K562 (cell line): ENCODE data around the gene PSMD7. TPM values are rescaled to one million over a fixed set of nuclear protein-coding genes. Genes with fewer than 3 reads are reported as not detected.

Source experiments
- EHMT2 ChIP-seq: fragments of 450-650 bp; IDR thresholded peaks from 2 replicates; pipeline ENCODE4 v1.6.1; 2018; ENCODE audit warnings: antibody characterized with exemption
- HDAC6 ChIP-seq: IDR thresholded peaks from 2 replicates; pipeline ENCODE4 v1.6.1; 2012; ENCODE audit warnings: low read depth, mild to moderate bottlenecking, control low read depth, inconsistent platforms, low read length, moderate library complexity
- JUN ChIP-seq, 2 experiments: sonication (generic) in 1 of 2; formaldehyde crosslinking in 1 of 2; IDR thresholded peaks; 2 replicates each; pipeline versions ENCODE4 v1.6.1 to v1.8.0; 2012 to 2022; ENCODE audit warnings: borderline replicate concordance in 2 of 2, mild to moderate bottlenecking in 2 of 2, improper control_type of control experiment in 1 of 2, low read depth in 1 of 2, low read length in 1 of 2, missing genetic modification reagents in 1 of 2
- MTA2 ChIP-seq: fragments of 450-650 bp; IDR thresholded peaks from 2 replicates; pipeline ENCODE4 v1.6.1; 2016; ENCODE audit warnings: low read depth
- NR3C1 ChIP-seq: sonication (generic); formaldehyde crosslinking; IDR thresholded peaks from 2 replicates; pipeline ENCODE4 v1.8.1; 2022; ENCODE audit warnings: missing genetic modification reagents
- RFX7 ChIP-seq: fragments of 250-450 bp; sonication (Bioruptor Pico); IDR thresholded peaks from 2 replicates; pipeline ENCODE4 v1.5.1; 2021; ENCODE audit warnings: mild to moderate bottlenecking
- SMAD2 ChIP-seq: fragments of 150-350 bp; IDR thresholded peaks from 2 replicates; pipeline ENCODE4 v1.6.1; 2014; ENCODE audit warnings: low read depth, mild to moderate bottlenecking, low read length
- TAF15 ChIP-seq: fragments of 200-400 bp; formaldehyde crosslinking; IDR thresholded peaks from 2 replicates; pipeline ENCODE4 v1.6.1; 2017; ENCODE audit warnings: mild to moderate bottlenecking, low read depth, low read length, moderate library complexity
- TOE1 ChIP-seq, 2 experiments: fragments of 450-650 bp in 1 of 2; sonication (generic) in 1 of 2; formaldehyde crosslinking in 1 of 2; IDR thresholded peaks; 2 replicates each; pipeline versions ENCODE4 v1.7.1 to v1.8.0; 2016 to 2022; ENCODE audit warnings: borderline replicate concordance in 2 of 2, mild to moderate bottlenecking in 2 of 2, antibody characterized with exemption in 1 of 2, inconsistent platforms in 1 of 2, low read depth in 1 of 2, missing genetic modification reagents in 1 of 2, moderate library complexity in 1 of 2
- ZNF134 ChIP-seq: fragments of 250-450 bp; sonication (Bioruptor Pico); conservative IDR thresholded peaks from 2 replicates; pipeline ENCODE4 v1.4.0; 2020
- ZNF140 ChIP-seq: fragments of 250-450 bp; sonication (Bioruptor Pico); IDR thresholded peaks from 2 replicates; pipeline ENCODE4 v1.8.0; 2021; ENCODE audit warnings: moderate library complexity, mild to moderate bottlenecking, inconsistent platforms
- ZNF282 ChIP-seq: sonication (generic); formaldehyde crosslinking; IDR thresholded peaks from 2 replicates; pipeline ENCODE4 v1.8.1; 2023; ENCODE audit warnings: missing genetic modification reagents
- ZNF444 ChIP-seq: fragments of 250-450 bp; sonication (Bioruptor Pico); IDR thresholded peaks from 2 replicates; pipeline ENCODE4 v1.4.0; 2020; ENCODE audit warnings: mild to moderate bottlenecking, moderate library complexity
- ZNF57 ChIP-seq: fragments of 450-650 bp; formaldehyde crosslinking; IDR thresholded peaks from 2 replicates; pipeline ENCODE4 v1.4.0; 2020; ENCODE audit warnings: mild to moderate bottlenecking, moderate library complexity
- polyA plus RNA-seq, 8 experiments: library from polyadenylated mRNA; depleted of rRNA in 4 of 8; stranded (reverse) in 5 of 8; unstranded in 3 of 8; fragments of >200 nt; fragmentation: Nextera tagmentation in 2 of 8; fragmentation: Illumina TruSeq in 1 of 8; extraction: Ambion mirVana in 2 of 8; extraction: Trizol in 1 of 8; gene quantifications; 2 replicates each; pipeline versions ENCODE4 v1.2.1 to v1.2.3, GENCODE V29; 2011 to 2014; ENCODE audit warnings: inconsistent platforms in 1 of 8, missing spikeins in 1 of 8
- total RNA-seq, 7 experiments: library from RNA; depleted of rRNA in 6 of 7; stranded (reverse); fragments of >200 nt in 6 of 7; fragmentation: Illumina TruSeq in 2 of 7; extraction: Trizol in 2 of 7; gene quantifications; 2 replicates each; pipeline versions ENCODE4 v1.2.1 to v1.2.3, GENCODE V29; 2011 to 2021; ENCODE audit warnings: low replicate concordance in 1 of 7
- TF ChIP-seq, protein P1 (sequence below): fragments of 150-350 bp; IDR thresholded peaks from 2 replicates; pipeline ENCODE4 v1.6.1; 2014; ENCODE audit warnings: low read depth, mild to moderate bottlenecking, low read length, borderline replicate concordance
- TF ChIP-seq, protein P2 (sequence below): fragments of 450-650 bp; IDR thresholded peaks from 2 replicates; pipeline ENCODE4 v1.6.1; 2014; ENCODE audit warnings: low read depth, mild to moderate bottlenecking, moderate library complexity, borderline replicate concordance
- TF ChIP-seq, protein P3 (sequence below): fragments of 250-450 bp; sonication (Bioruptor Pico); IDR thresholded peaks from 2 replicates; pipeline ENCODE4 v1.5.0; 2020; ENCODE audit warnings: mild to moderate bottlenecking, borderline replicate concordance
- TF ChIP-seq, protein P4 (sequence below): fragments of 250-450 bp; sonication (Bioruptor Pico); IDR thresholded peaks from 2 replicates; pipeline ENCODE4 v1.4.0; 2020; ENCODE audit warnings: mild to moderate bottlenecking

PSMD7 gene
- total and polyA plus RNA-seq, 9 of the 15 experiments (the other 6 are each of a cell fraction or from before 2014, with no cell fraction given), result 100 to 226 (median 156) TPM

GRCh38 chr16:74296432-74297144 lies at the start of gene PSMD7 (continued):
- TF ChIP-seq, protein P1, sequence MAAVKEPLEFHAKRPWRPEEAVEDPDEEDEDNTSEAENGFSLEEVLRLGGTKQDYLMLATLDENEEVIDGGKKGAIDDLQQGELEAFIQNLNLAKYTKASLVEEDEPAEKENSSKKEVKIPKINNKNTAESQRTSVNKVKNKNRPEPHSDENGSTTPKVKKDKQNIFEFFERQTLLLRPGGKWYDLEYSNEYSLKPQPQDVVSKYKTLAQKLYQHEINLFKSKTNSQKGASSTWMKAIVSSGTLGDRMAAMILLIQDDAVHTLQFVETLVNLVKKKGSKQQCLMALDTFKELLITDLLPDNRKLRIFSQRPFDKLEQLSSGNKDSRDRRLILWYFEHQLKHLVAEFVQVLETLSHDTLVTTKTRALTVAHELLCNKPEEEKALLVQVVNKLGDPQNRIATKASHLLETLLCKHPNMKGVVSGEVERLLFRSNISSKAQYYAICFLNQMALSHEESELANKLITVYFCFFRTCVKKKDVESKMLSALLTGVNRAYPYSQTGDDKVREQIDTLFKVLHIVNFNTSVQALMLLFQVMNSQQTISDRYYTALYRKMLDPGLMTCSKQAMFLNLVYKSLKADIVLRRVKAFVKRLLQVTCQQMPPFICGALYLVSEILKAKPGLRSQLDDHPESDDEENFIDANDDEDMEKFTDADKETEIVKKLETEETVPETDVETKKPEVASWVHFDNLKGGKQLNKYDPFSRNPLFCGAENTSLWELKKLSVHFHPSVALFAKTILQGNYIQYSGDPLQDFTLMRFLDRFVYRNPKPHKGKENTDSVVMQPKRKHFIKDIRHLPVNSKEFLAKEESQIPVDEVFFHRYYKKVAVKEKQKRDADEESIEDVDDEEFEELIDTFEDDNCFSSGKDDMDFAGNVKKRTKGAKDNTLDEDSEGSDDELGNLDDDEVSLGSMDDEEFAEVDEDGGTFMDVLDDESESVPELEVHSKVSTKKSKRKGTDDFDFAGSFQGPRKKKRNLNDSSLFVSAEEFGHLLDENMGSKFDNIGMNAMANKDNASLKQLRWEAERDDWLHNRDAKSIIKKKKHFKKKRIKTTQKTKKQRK, result no peak
- TF ChIP-seq NR3C1, result peak; percentile 79; the same call in 1 of the 2 replicates
- TF ChIP-seq EHMT2, result no peak
- TF ChIP-seq TAF15, result no peak
- TF ChIP-seq ZNF134, result no peak
- TF ChIP-seq JUN (IDR thresholded peaks at IDR 0.05; ENCODE audit: borderline replicate concordance, low read depth, low read length), result no peak
- TF ChIP-seq JUN (CRISPR knock-in tag; IDR thresholded peaks at IDR 0.05; ENCODE audit: borderline replicate concordance), result no peak
- no peak for TF ChIP-seq RFX7 (CRISPR knock-in tag)
- TF ChIP-seq, protein P2, sequence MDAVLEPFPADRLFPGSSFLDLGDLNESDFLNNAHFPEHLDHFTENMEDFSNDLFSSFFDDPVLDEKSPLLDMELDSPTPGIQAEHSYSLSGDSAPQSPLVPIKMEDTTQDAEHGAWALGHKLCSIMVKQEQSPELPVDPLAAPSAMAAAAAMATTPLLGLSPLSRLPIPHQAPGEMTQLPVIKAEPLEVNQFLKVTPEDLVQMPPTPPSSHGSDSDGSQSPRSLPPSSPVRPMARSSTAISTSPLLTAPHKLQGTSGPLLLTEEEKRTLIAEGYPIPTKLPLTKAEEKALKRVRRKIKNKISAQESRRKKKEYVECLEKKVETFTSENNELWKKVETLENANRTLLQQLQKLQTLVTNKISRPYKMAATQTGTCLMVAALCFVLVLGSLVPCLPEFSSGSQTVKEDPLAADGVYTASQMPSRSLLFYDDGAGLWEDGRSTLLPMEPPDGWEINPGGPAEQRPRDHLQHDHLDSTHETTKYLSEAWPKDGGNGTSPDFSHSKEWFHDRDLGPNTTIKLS, result peak; percentile 69
- 0 out of 2 replicates have a peak, but pooled peaks have one; percentile 27 for TF ChIP-seq MTA2
- no peak for TF ChIP-seq ZNF140 (CRISPR knock-in tag)
- TF ChIP-seq SMAD2, result no peak
- TF ChIP-seq, protein P3, sequence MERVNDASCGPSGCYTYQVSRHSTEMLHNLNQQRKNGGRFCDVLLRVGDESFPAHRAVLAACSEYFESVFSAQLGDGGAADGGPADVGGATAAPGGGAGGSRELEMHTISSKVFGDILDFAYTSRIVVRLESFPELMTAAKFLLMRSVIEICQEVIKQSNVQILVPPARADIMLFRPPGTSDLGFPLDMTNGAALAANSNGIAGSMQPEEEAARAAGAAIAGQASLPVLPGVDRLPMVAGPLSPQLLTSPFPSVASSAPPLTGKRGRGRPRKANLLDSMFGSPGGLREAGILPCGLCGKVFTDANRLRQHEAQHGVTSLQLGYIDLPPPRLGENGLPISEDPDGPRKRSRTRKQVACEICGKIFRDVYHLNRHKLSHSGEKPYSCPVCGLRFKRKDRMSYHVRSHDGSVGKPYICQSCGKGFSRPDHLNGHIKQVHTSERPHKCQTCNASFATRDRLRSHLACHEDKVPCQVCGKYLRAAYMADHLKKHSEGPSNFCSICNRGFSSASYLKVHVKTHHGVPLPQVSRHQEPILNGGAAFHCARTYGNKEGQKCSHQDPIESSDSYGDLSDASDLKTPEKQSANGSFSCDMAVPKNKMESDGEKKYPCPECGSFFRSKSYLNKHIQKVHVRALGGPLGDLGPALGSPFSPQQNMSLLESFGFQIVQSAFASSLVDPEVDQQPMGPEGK, result no peak
- TF ChIP-seq, protein P4, sequence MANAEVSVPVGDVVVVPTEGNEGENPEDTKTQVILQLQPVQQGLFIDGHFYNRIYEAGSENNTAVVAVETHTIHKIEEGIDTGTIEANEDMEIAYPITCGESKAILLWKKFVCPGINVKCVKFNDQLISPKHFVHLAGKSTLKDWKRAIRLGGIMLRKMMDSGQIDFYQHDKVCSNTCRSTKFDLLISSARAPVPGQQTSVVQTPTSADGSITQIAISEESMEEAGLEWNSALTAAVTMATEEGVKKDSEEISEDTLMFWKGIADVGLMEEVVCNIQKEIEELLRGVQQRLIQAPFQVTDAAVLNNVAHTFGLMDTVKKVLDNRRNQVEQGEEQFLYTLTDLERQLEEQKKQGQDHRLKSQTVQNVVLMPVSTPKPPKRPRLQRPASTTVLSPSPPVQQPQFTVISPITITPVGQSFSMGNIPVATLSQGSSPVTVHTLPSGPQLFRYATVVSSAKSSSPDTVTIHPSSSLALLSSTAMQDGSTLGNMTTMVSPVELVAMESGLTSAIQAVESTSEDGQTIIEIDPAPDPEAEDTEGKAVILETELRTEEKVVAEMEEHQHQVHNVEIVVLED (CRISPR knock-in tag), result peak; percentile 53
- peak; percentile 54; the same call in 1 of the 2 replicates for TF ChIP-seq TOE1 (IDR thresholded peaks at IDR 0.05; ENCODE audit: borderline replicate concordance)
- no peak for TF ChIP-seq TOE1 (CRISPR knock-in tag; IDR thresholded peaks at IDR 0.05; ENCODE audit: borderline replicate concordance, low read depth)
- TF ChIP-seq ZNF282 (CRISPR knock-in tag), result no peak
- no peak for TF ChIP-seq ZNF57 (CRISPR knock-in tag)
- no peak for TF ChIP-seq ZNF444 (CRISPR knock-in tag)
- TF ChIP-seq HDAC6, result no peak
